AG04450 (cell line): ENCODE results near the gene DLX3. TPM values are rescaled to one million over a fixed set of nuclear protein-coding genes. Genes with fewer than 3 reads are reported as not detected.

ENCODE experiments used
- CTCF ChIA-PET: fragments of 300-600, 350-600 bp; formaldehyde crosslinking; extraction: SDS; loops from one replicate; lab custom pipeline; 2022; ENCODE audit warnings: antibody characterized with exemption, inconsistent platforms; lab: Charles Lee
- POLR2A ChIA-PET: fragments of 350-600 bp; formaldehyde crosslinking; extraction: SDS; loops from one replicate; lab custom pipeline; 2021; ENCODE audit warnings: antibody characterized with exemption, inconsistent platforms; lab: Yijun Ruan, JAX
- DNase-seq: peaks from one replicate; pipeline ENCODE4 v3.0.0-alpha.2; 2011; ENCODE audit warnings: low read depth, low spot score
- H3K27ac ChIP-seq: one replicate; pipeline ENCODE4 v1.5.1; 2012; ENCODE audit warnings: low read depth, low read length, control low read depth
- H3K27me3 ChIP-seq: one replicate; pipeline ENCODE4 v1.6.0; 2012; ENCODE audit warnings: low read length; ENCODE audit not compliant: control insufficient read depth, insufficient read depth
- H3K4me3 ChIP-seq: 2 replicates; pipeline ENCODE4 v1.5.1; 2011; ENCODE audit warnings: mild to moderate bottlenecking, low read depth, low read length, control low read depth
- H3K9me3 ChIP-seq: 2 replicates; pipeline ENCODE4 v1.5.1; 2012; ENCODE audit warnings: low read length; ENCODE audit not compliant: control insufficient read depth, insufficient read depth
- CTCF ChIP-seq: IDR thresholded peaks from 2 replicates; pipeline ENCODE4 v1.5.1; 2011; ENCODE audit warnings: low read depth, low read length, control low read depth, inconsistent platforms
- polyA plus RNA-seq: library from polyadenylated mRNA; depleted of rRNA; stranded (reverse); fragments of >200 nt; gene quantifications from 2 replicates; pipeline ENCODE4 v1.2.3, GENCODE V29; 2011

DLX3 gene
- polyA plus RNA-seq, 1 experiment = not detected

DNA sequence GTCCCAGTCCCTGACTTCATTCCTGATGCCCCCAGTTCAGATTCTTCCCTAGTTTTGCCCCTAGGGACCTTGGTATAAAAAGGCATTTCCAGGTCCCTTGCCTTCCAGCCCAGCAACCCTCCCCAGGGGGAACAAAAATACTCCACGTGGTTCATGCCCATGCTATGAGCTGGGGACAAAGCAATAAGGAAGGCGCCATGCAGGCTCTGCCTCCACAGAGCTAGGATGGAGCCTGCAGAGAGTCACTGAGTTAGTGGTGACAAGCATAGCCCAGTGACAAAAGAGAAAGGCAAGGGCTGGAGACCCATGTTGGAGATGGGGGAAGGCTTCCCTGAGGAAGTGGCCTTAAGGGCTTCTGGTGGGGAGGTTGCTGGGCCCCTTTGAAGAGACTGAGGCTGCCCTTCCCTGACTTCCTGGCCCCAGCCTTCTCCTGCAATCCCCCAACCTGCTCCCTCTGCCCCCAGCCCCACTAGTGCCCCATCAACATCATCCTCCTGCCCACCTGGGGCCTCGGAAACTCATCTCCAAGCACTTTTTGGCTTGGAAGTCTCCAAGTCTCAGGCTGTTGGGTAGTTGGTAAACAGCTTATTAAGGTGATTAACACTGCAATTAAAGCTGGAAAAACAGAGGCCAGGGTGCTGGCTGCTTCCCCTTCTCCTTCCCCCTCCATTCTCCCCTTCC lies 9.6 kb downstream of the DLX3 start:
- TF ChIP-seq CTCF = no peak
- H3K27me3 ChIP-seq = peaks cover 76% of the 10 kb centered on the region
- DNase-seq = no peak
- POLR2A ChIA-PET = no interaction called here
- no peak overlapping the region for H3K27ac ChIP-seq
- no peak overlapping the region for H3K4me3 ChIP-seq
- CTCF ChIA-PET = interaction anchor here (1.1 to 1.8 kb wide), 2 partner anchors 10 to 12 kb away, joined by 4 to 6 read pairs; partner anchors contain the start of gene DLX3
- no peaks in the 10 kb centered on the region; the same call in 1 of the 2 replicates for H3K9me3 ChIP-seq

- TF ChIP-seq CTCF = no peak
- no peak for DNase-seq
- POLR2A ChIA-PET = no interaction called here
- Histone ChIP-seq H3K4me3 (no peak overlapping the region), H3K9me3 (no peaks in the 10 kb centered on the region; the same call in 1 of the 2 replicates), H3K27ac (no peak overlapping the region), H3K27me3 (peaks cover 76% of the 10 kb centered on the region)
- CTCF ChIA-PET = interaction anchor here (1.6 to 1.8 kb wide), 2 partner anchors 13 kb away, joined by 6 to 13 read pairs; no protein-coding TSS in a partner anchor
Observed at GRCh38 chr17:49984776-49985175, 10.2 kb downstream of the DLX3 start.

GRCh38 chr17:49984283-49984682 lies 10.7 kb downstream of the DLX3 start:
- ChIA-PET POLR2A (no interaction called here), CTCF (interaction anchor here (1.6 kb wide), 1 partner anchor 14 kb away, joined by 13 read pairs; no protein-coding TSS in a partner anchor)
- peaks cover 75% of the 10 kb centered on the region for H3K27me3 ChIP-seq

DNA sequence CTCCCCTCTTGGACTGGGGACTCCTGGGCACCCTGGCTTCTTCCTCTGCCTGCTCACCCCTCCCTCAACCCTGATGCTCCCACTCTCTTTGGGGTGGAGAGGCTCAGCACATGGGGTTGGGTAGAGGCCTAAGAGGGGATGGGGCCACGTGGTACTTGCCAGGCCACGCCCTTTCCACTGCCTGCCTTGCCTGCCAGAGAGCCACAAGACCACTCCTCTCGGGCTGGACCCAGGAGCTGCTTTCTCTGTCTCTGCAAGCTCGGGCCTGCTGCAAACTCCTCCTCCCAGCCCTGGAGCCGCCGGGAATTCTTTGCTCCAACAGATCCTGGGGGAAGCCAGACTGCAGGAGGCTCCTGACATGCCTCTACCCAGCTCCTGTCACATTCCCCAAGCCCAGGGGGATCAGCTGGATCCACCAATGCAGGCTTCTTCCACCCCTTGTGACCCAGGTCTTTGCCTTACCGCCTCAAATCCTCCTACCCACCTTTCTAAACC lies 14.3 kb downstream of the DLX3 start:
- no peak for DNase-seq
- ChIA-PET CTCF (interaction anchor here (1.0 kb wide), 1 partner anchor 16 kb away, joined by 5 read pairs; no protein-coding TSS in a partner anchor), POLR2A (no interaction called here)
- Histone ChIP-seq H3K9me3 (no peaks in the 10 kb centered on the region; the same call in 1 of the 2 replicates), H3K4me3 (no peak overlapping the region), H3K27ac (no peak overlapping the region), H3K27me3 (peaks cover 71% of the 10 kb centered on the region)
- no peak for TF ChIP-seq CTCF

More at GRCh38 chr17:49984283-49984682, 10.7 kb downstream of the DLX3 start:
- no peak overlapping the region for H3K27ac ChIP-seq
- no peak for DNase-seq
- no peaks in the 10 kb centered on the region; the same call in 1 of the 2 replicates for H3K9me3 ChIP-seq
- no peak for TF ChIP-seq CTCF
- H3K4me3 ChIP-seq = no peak overlapping the region
